Tibial nerve (tissue), 4 donors: Measurements from ENCODE around the gene BNC1. TPM values are rescaled to one million over a fixed set of nuclear protein-coding genes. Genes with fewer than 3 reads are reported as not detected.

Experiments used
- DNase-seq, 2 donors: peaks; one replicate each; pipeline ENCODE4 v3.0.0-alpha.2; 2019; ENCODE audit warnings: low spot score in 2 of 2
- H3K27ac ChIP-seq, 4 donors: fragments of 200-600 bp; sonication (generic) in 3 of 4; one replicate each; pipeline ENCODE4 v1.5.1; 2017 to 2019; ENCODE audit warnings: mild to moderate bottlenecking in 1 of 4
- H3K27me3 ChIP-seq, 2 donors: fragments of 200-600 bp; sonication (generic) in 1 of 2; one replicate each; pipeline versions ENCODE4 v1.5.1 to v1.6.0; 2017 to 2019
- H3K36me3 ChIP-seq, 3 donors: fragments of 200-600 bp; sonication (generic); one replicate each; pipeline ENCODE4 v1.5.1; 2018 to 2019
- H3K4me1 ChIP-seq, 4 donors: fragments of 200-600 bp; sonication (generic) in 3 of 4; one replicate each; pipeline ENCODE4 v1.5.1; 2017 to 2019
- H3K4me3 ChIP-seq, 4 donors: fragments of 200-600 bp; sonication (generic) in 3 of 4; one replicate each; pipeline ENCODE4 v1.5.1; 2017 to 2019; ENCODE audit warnings: mild to moderate bottlenecking in 1 of 4, moderate library complexity in 1 of 4
- H3K9me3 ChIP-seq, 4 donors: fragments of 200-600 bp; sonication (generic) in 3 of 4; one replicate each; pipeline ENCODE4 v1.5.1; 2017 to 2019
- CTCF ChIP-seq, 5 experiments: fragments of 200-600 bp in 3 of 5; fragments of 450-650 bp in 2 of 5; sonication (generic) in 3 of 5; IDR thresholded peaks; one replicate each; pipeline ENCODE4 v1.5.1; 2016 to 2019; ENCODE audit warnings: antibody characterized with exemption in 5 of 5, mild to moderate bottlenecking in 3 of 5, moderate library complexity in 2 of 5
- EP300 ChIP-seq, 2 donors: sonication (generic); formaldehyde crosslinking; IDR thresholded peaks; one replicate each; pipeline ENCODE4 v1.6.1; 2017; ENCODE audit warnings: antibody characterized with exemption in 2 of 2, mild to moderate bottlenecking in 1 of 2
- POLR2A ChIP-seq, 2 donors: fragments of 450-650 bp; IDR thresholded peaks; one replicate each; pipeline ENCODE4 v1.6.1; 2017; ENCODE audit warnings: antibody characterized with exemption in 2 of 2, mild to moderate bottlenecking in 2 of 2, moderate library complexity in 2 of 2
- WGBS, 2 donors: methylation state at CpG; one replicate each; pipeline ENCODE4 v1.1.5; 2018; 5-methylcytosine and 5-hydroxymethylcytosine counted together
- total RNA-seq, 4 donors: library from RNA; depleted of rRNA; stranded (reverse); fragments of >200 nt; gene quantifications; one replicate each; pipeline ENCODE4 v1.1.0, GENCODE V29; 2016

Gene BNC1
- total RNA-seq, 4 donors from 2014 or later = under 0.01 to 1.4 (median 0.21) TPM; not detected in 1

GRCh38 chr15:83250781-83251180 lies 33.7 kb downstream of the BNC1 start:
- DNase-seq = no peak
- Histone ChIP-seq H3K9me3 (no peaks in the 10 kb centered on the region), H3K36me3 (no peaks in the 10 kb centered on the region), H3K27me3 (peaks cover 0 to 31% of the 10 kb centered on the region in 2 donors), H3K4me1 (no peaks in the 10 kb centered on the region), H3K4me3 (no peak overlapping the region), H3K27ac (no peak overlapping the region)
- TF ChIP-seq EP300 (IDR thresholded peaks at IDR 0.05) (no peak), POLR2A (IDR thresholded peaks at IDR 0.05) (no peak), CTCF (IDR thresholded peaks at IDR 0.05) (no peak)

GRCh38 chr15:83249030-83249343 lies 35.5 kb downstream of the BNC1 start:
- H3K4me1 ChIP-seq = no peaks in the 10 kb centered on the region
- no peak overlapping the region for H3K27ac ChIP-seq
- TF ChIP-seq CTCF (IDR thresholded peaks at IDR 0.05) (no peak), POLR2A (IDR thresholded peaks at IDR 0.05) (no peak), EP300 (IDR thresholded peaks at IDR 0.05) (no peak)
- peaks cover 0 to 31% of the 10 kb centered on the region in 2 donors for H3K27me3 ChIP-seq
- H3K4me3 ChIP-seq = no peak overlapping the region
- H3K36me3 ChIP-seq = no peaks in the 10 kb centered on the region
- no peak for DNase-seq
- 24 to 32% methylated on average over 3 of the region's 3 CpGs for WGBS, 2 donors
- H3K9me3 ChIP-seq = no peaks in the 10 kb centered on the region

DNA sequence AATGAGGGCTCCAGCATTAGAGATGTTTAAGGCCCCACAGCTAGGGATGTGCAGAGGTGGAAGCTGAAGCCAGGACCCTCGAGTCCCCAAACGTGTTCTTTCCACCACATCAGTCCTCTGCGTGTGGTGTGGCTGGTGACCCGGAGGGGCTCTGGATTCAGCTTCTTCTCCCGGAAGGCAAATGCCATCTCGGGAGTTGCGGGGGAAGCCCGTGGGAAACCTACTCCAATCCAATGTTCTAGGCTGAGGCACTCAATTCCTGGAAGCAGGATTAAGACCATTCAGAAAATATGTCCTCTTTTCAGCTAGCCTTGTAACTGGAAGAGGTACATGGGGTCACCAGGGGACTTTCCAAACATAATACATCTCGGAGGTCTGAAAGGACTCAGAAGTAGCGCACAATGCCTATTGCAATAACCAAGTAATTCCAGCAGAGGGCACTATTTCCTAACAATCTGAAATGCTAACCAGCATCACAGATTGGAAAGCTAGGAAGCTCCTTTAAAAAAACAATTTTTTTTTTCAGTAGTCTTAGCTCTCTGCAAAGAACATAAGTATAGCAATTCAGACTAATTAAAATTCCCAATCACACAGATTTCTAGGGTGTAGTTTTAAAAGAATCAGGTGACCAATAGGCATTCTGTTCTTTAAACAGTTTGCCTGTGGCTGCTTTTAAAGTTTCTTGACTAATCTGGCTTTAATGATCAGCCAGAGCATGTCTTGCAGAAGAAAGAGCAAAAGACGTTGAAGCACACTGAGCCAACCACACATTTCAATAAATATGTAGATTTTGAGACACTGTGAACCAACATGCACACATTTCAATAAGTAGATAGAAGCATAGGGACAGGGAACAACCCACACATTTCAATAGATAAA lies 36.1 kb downstream of the BNC1 start:
- H3K9me3 ChIP-seq = no peaks in the 10 kb centered on the region
- WGBS, 2 donors = 22 to 28% methylated on average over 11 of the region's 11 CpGs
- no peak overlapping the region for H3K4me3 ChIP-seq
- H3K27ac ChIP-seq = no peak overlapping the region
- peak; percentile 77 to 94 (median 79) for TF ChIP-seq CTCF (IDR thresholded peaks at IDR 0.05)
- no peak for TF ChIP-seq EP300 (IDR thresholded peaks at IDR 0.05)
- H3K4me1 ChIP-seq = no peaks in the 10 kb centered on the region
- H3K36me3 ChIP-seq = no peaks in the 10 kb centered on the region
- H3K27me3 ChIP-seq = peaks cover 0 to 29% of the 10 kb centered on the region in 2 donors
- DNase-seq = peak in 1 of 2 donors; percentile 76

- no peak for DNase-seq
- Histone ChIP-seq H3K9me3 (peaks cover 0 to 18% (median 0%) of the 10 kb centered on the region in 4 donors), H3K36me3 (no peaks in the 10 kb centered on the region), H3K27ac (no peak overlapping the region), H3K4me3 (no peak overlapping the region), H3K27me3 (peaks cover 0 to 18% of the 10 kb centered on the region in 2 donors), H3K4me1 (no peaks in the 10 kb centered on the region)
- WGBS, 2 donors = 73 to 78% methylated on average over 8 of the region's 8 CpGs
- TF ChIP-seq EP300 (IDR thresholded peaks at IDR 0.05) (no peak), CTCF (IDR thresholded peaks at IDR 0.05) (no peak), POLR2A (IDR thresholded peaks at IDR 0.05) (no peak)
Observed at GRCh38 chr15:83243634-83244033, 40.8 kb downstream of the BNC1 start.

DNA sequence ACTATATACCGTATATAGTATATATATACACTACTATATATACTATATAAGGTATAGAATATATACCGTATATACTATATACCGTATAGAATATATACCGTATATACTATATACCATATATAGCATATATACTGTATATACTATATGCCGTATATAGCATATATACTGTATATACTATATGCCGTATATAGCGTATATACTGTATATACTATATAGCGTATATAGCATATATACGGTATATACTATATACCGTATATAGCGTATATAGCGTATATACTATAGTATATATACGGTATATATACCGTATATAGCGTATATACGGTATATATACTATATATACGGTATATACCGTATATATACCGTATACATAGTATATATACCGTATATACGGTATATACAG lies 54.2 kb downstream of the BNC1 start:
- 95 to 97% methylated on average over 21 of the region's 21 CpGs for WGBS, 2 donors
- TF ChIP-seq EP300 (IDR thresholded peaks at IDR 0.05) = no peak
- no peak for TF ChIP-seq POLR2A (IDR thresholded peaks at IDR 0.05)
- no peak for TF ChIP-seq CTCF (IDR thresholded peaks at IDR 0.05)
- H3K27me3 ChIP-seq = no peaks in the 10 kb centered on the region

More for the DNA sequence above, 54.2 kb downstream of the BNC1 start:
- H3K9me3 ChIP-seq = no peaks in the 10 kb centered on the region
- no peak for DNase-seq
- no peaks in the 10 kb centered on the region for H3K36me3 ChIP-seq
- H3K4me1 ChIP-seq = no peaks in the 10 kb centered on the region
- H3K4me3 ChIP-seq = no peak overlapping the region
- no peak overlapping the region for H3K27ac ChIP-seq
